Vagina (tissue), 2 donors: ENCODE results near the gene MXRA7.

Experiments used
- POLR2A ChIP-seq, 2 donors: fragments of 450-650 bp; IDR thresholded peaks; one replicate each; pipeline ENCODE4 v1.6.1; 2017; ENCODE audit warnings: antibody characterized with exemption in 2 of 2, mild to moderate bottlenecking in 2 of 2, moderate library complexity in 2 of 2
- TF ChIP-seq, protein P1 (sequence below), 3 experiments: fragments of 450-650 bp in 2 of 3; fragments of 200-600 bp in 1 of 3; sonication (generic) in 1 of 3; IDR thresholded peaks; one replicate each; pipeline ENCODE4 v1.5.1; 2017 to 2019; ENCODE audit warnings: antibody characterized with exemption in 3 of 3, mild to moderate bottlenecking in 2 of 3, moderate library complexity in 2 of 3

- TF ChIP-seq, protein P1, sequence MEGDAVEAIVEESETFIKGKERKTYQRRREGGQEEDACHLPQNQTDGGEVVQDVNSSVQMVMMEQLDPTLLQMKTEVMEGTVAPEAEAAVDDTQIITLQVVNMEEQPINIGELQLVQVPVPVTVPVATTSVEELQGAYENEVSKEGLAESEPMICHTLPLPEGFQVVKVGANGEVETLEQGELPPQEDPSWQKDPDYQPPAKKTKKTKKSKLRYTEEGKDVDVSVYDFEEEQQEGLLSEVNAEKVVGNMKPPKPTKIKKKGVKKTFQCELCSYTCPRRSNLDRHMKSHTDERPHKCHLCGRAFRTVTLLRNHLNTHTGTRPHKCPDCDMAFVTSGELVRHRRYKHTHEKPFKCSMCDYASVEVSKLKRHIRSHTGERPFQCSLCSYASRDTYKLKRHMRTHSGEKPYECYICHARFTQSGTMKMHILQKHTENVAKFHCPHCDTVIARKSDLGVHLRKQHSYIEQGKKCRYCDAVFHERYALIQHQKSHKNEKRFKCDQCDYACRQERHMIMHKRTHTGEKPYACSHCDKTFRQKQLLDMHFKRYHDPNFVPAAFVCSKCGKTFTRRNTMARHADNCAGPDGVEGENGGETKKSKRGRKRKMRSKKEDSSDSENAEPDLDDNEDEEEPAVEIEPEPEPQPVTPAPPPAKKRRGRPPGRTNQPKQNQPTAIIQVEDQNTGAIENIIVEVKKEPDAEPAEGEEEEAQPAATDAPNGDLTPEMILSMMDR (IDR thresholded peaks at IDR 0.05), result no peak
- no peak for TF ChIP-seq POLR2A (IDR thresholded peaks at IDR 0.05)
Measured at GRCh38 chr17:76701471-76701967, 9.2 kb downstream of the MXRA7 start.
